ENCODE data around the gene ZNF678. TPM values are rescaled to one million over a fixed set of nuclear protein-coding genes. Genes with fewer than 3 reads are reported as not detected.

Gene ZNF678
- 11.0 and 11.8 TPM in 2 replicates for total RNA-seq

- DNase-seq (ENCODE audit: low read depth in 2 of 2), result peak; percentile 94 to 96
These were observed at the start of gene ZNF678 for GRCh38 chr1:227563324-227564201. Gene ZNF678 (plus strand): TSS chr1:227563556. CDS start chr1:227650992, 87,436 bp downstream.

- DNase-seq (ENCODE audit: low read depth in 2 of 2), result no peak
These were observed 44.5 kb upstream of the ZNF678 start for GRCh38 chr1:227518876-227519275.

- DNase-seq (ENCODE audit: low read depth in 2 of 2), result no peak
These were observed 41.6 kb upstream of the ZNF678 start for GRCh38 chr1:227521782-227522181.

GRCh38 chr1:227526524-227526923 lies 36.8 kb upstream of the ZNF678 start:
- DNase-seq (ENCODE audit: low read depth in 2 of 2), result no peak

GRCh38 chr1:227532019-227532619 lies 31.2 kb upstream of the ZNF678 start:
- DNase-seq (ENCODE audit: low read depth in 2 of 2), result peak in 1 of 2 donors; percentile 22

- no peak for DNase-seq (ENCODE audit: low read depth in 2 of 2)
These were observed 22.9 kb upstream of the ZNF678 start for GRCh38 chr1:227540170-227541098.

GRCh38 chr1:227541129-227541528 lies 22.2 kb upstream of the ZNF678 start:
- DNase-seq (ENCODE audit: low read depth in 2 of 2), result no peak

GRCh38 chr1:227541796-227542152 lies 21.6 kb upstream of the ZNF678 start:
- no peak for DNase-seq (ENCODE audit: low read depth in 2 of 2)

- DNase-seq (ENCODE audit: low read depth in 2 of 2), result peak; percentile 25 to 76
These were observed 20.9 kb upstream of the ZNF678 start for GRCh38 chr1:227542153-227543120.

GRCh38 chr1:227543283-227544066 lies 19.9 kb upstream of the ZNF678 start:
- no peak for DNase-seq (ENCODE audit: low read depth in 2 of 2)

- no peak for DNase-seq (ENCODE audit: low read depth in 2 of 2)
These were observed 19.0 kb upstream of the ZNF678 start for GRCh38 chr1:227544067-227545050.

- no peak for DNase-seq (ENCODE audit: low read depth in 2 of 2)
These were observed 18.0 kb upstream of the ZNF678 start for GRCh38 chr1:227545361-227545760.

GRCh38 chr1:227546059-227546458 lies 17.3 kb upstream of the ZNF678 start:
- DNase-seq (ENCODE audit: low read depth in 2 of 2), result no peak

GRCh38 chr1:227546598-227547309 lies 16.6 kb upstream of the ZNF678 start:
- no peak for DNase-seq (ENCODE audit: low read depth in 2 of 2)

GRCh38 chr1:227547310-227548118 lies 15.8 kb upstream of the ZNF678 start:
- no peak for DNase-seq (ENCODE audit: low read depth in 2 of 2)

- DNase-seq (ENCODE audit: low read depth in 2 of 2), result no peak
These were observed 15.3 kb upstream of the ZNF678 start for GRCh38 chr1:227548119-227548397.

GRCh38 chr1:227548448-227548847 lies 14.9 kb upstream of the ZNF678 start:
- no peak for DNase-seq (ENCODE audit: low read depth in 2 of 2)

Data from dermis microvascular lymphatic vessel endothelial cell (primary cell).